Activated T-helper 17 cell treated with anti-CD3 and anti-CD28 coated beads, Interleukin-2, amount 50 U/mL, for 72 hours (primary cell): Measurements from ENCODE around the gene UVRAG. TPM values are rescaled to one million over a fixed set of nuclear protein-coding genes. Genes with fewer than 3 reads are reported as not detected.

ENCODE experiments used
- ATAC-seq: fragments of 150-1000 bp; cut with Tn5 transposase; replicated peaks from 2 replicates; pipeline ENCODE4 v1.10.0; 2021; ENCODE audit warnings: mild to moderate bottlenecking, moderate library complexity
- H3K27ac Mint-ChIP-seq: one replicate; pipeline ENCODE4 v1.8.0; 2022; ENCODE audit warnings: mixed read lengths
- H3K27me3 Mint-ChIP-seq: one replicate; pipeline ENCODE4 v1.8.0; 2022; ENCODE audit warnings: mixed read lengths
- H3K36me3 Mint-ChIP-seq: one replicate; pipeline ENCODE4 v1.8.0; 2022; ENCODE audit warnings: low read depth, mild to moderate bottlenecking, mixed read lengths
- H3K4me1 Mint-ChIP-seq: one replicate; pipeline ENCODE4 v1.8.0; 2022; ENCODE audit warnings: mixed read lengths
- H3K4me3 Mint-ChIP-seq: one replicate; pipeline ENCODE4 v1.8.0; 2022; ENCODE audit warnings: mild to moderate bottlenecking, mixed read lengths
- H3K9me3 Mint-ChIP-seq: one replicate; pipeline ENCODE4 v1.8.0; 2022; ENCODE audit warnings: mixed read lengths
- total RNA-seq, 2 donors: library from RNA; stranded (reverse); gene quantifications; one replicate each; pipeline ENCODE4 v1.2.3, GENCODE V29; 2022

UVRAG gene
- total RNA-seq, 2 donors from 2014 or later: 14.1 to 20.1 TPM

- ATAC-seq: no peak
- Mint-ChIP-seq H3K9me3 (no peaks in the 10 kb centered on the region), H3K36me3 (no peaks in the 10 kb centered on the region), H3K27me3 (no peaks in the 10 kb centered on the region), H3K4me3 (no peak overlapping the region), H3K4me1 (no peaks in the 10 kb centered on the region), H3K27ac (no peak overlapping the region)
Observed at GRCh38 chr11:75792997-75793800, 21.8 kb upstream of the UVRAG start.

GRCh38 chr11:75793966-75794365 lies 21.0 kb upstream of the UVRAG start:
- H3K27me3 Mint-ChIP-seq: no peaks in the 10 kb centered on the region
- H3K4me3 Mint-ChIP-seq: no peak overlapping the region
- no peaks in the 10 kb centered on the region for H3K36me3 Mint-ChIP-seq
- H3K4me1 Mint-ChIP-seq: no peaks in the 10 kb centered on the region
- no peak overlapping the region for H3K27ac Mint-ChIP-seq
- no peaks in the 10 kb centered on the region for H3K9me3 Mint-ChIP-seq
- no peak for ATAC-seq

GRCh38 chr11:75795276-75796090 lies 19.5 kb upstream of the UVRAG start:
- ATAC-seq: no peak
- Mint-ChIP-seq H3K9me3 (no peaks in the 10 kb centered on the region), H3K4me3 (no peak overlapping the region), H3K36me3 (no peaks in the 10 kb centered on the region), H3K4me1 (no peaks in the 10 kb centered on the region), H3K27ac (no peak overlapping the region), H3K27me3 (no peaks in the 10 kb centered on the region)

GRCh38 chr11:75796091-75796435 lies 18.9 kb upstream of the UVRAG start:
- H3K9me3 Mint-ChIP-seq: no peaks in the 10 kb centered on the region
- ATAC-seq: no peak
- no peak overlapping the region for H3K27ac Mint-ChIP-seq
- H3K4me1 Mint-ChIP-seq: no peaks in the 10 kb centered on the region
- H3K27me3 Mint-ChIP-seq: no peaks in the 10 kb centered on the region
- no peak overlapping the region for H3K4me3 Mint-ChIP-seq
- H3K36me3 Mint-ChIP-seq: no peaks in the 10 kb centered on the region

GRCh38 chr11:75797116-75797515 lies 17.9 kb upstream of the UVRAG start:
- ATAC-seq: no peak
- Mint-ChIP-seq H3K27me3 (no peaks in the 10 kb centered on the region), H3K4me3 (no peak overlapping the region), H3K4me1 (peaks cover 1% of the 10 kb centered on the region), H3K36me3 (no peaks in the 10 kb centered on the region), H3K27ac (no peak overlapping the region), H3K9me3 (no peaks in the 10 kb centered on the region)

- H3K4me1 Mint-ChIP-seq: peaks cover 5% of the 10 kb centered on the region
- no peak for ATAC-seq
- no peak overlapping the region for H3K4me3 Mint-ChIP-seq
- no peaks in the 10 kb centered on the region for H3K36me3 Mint-ChIP-seq
- H3K27me3 Mint-ChIP-seq: no peaks in the 10 kb centered on the region
- H3K27ac Mint-ChIP-seq: no peak overlapping the region
- H3K9me3 Mint-ChIP-seq: no peaks in the 10 kb centered on the region
Observed at GRCh38 chr11:75797792-75798191, 17.2 kb upstream of the UVRAG start.

GRCh38 chr11:75800136-75800675 lies 14.8 kb upstream of the UVRAG start:
- Mint-ChIP-seq H3K4me3 (no peak overlapping the region), H3K27ac (no peak overlapping the region), H3K4me1 (peaks cover 5% of the 10 kb centered on the region), H3K36me3 (no peaks in the 10 kb centered on the region), H3K9me3 (no peaks in the 10 kb centered on the region), H3K27me3 (no peaks in the 10 kb centered on the region)
- no peak for ATAC-seq

- Mint-ChIP-seq H3K27me3 (no peaks in the 10 kb centered on the region), H3K4me3 (no peak overlapping the region), H3K4me1 (peaks cover 5% of the 10 kb centered on the region), H3K27ac (no peak overlapping the region), H3K9me3 (no peaks in the 10 kb centered on the region), H3K36me3 (no peaks in the 10 kb centered on the region)
- ATAC-seq: no peak
Observed at GRCh38 chr11:75800728-75801361, 14.2 kb upstream of the UVRAG start.

- no peaks in the 10 kb centered on the region for H3K9me3 Mint-ChIP-seq
- peak; percentile 38 for ATAC-seq
- H3K4me3 Mint-ChIP-seq: no peak overlapping the region
- H3K4me1 Mint-ChIP-seq: peaks cover 5% of the 10 kb centered on the region
- H3K27ac Mint-ChIP-seq: peak overlapping the region; percentile 66
- no peaks in the 10 kb centered on the region for H3K36me3 Mint-ChIP-seq
- H3K27me3 Mint-ChIP-seq: no peaks in the 10 kb centered on the region
Observed at GRCh38 chr11:75801362-75802020, 13.5 kb upstream of the UVRAG start.

- Mint-ChIP-seq H3K27me3 (no peaks in the 10 kb centered on the region), H3K4me1 (peaks cover 5% of the 10 kb centered on the region), H3K27ac (peak overlapping the region; percentile 70), H3K4me3 (no peak overlapping the region), H3K36me3 (no peaks in the 10 kb centered on the region), H3K9me3 (no peaks in the 10 kb centered on the region)
- ATAC-seq: no peak
Observed at GRCh38 chr11:75802021-75802912, 12.7 kb upstream of the UVRAG start.

GRCh38 chr11:75802913-75803820 lies 11.8 kb upstream of the UVRAG start:
- H3K4me1 Mint-ChIP-seq: peaks cover 5% of the 10 kb centered on the region

GRCh38 chr11:75809111-75809510 lies 5.9 kb upstream of the UVRAG start:
- Mint-ChIP-seq H3K9me3 (no peaks in the 10 kb centered on the region), H3K27me3 (no peaks in the 10 kb centered on the region), H3K4me1 (no peaks in the 10 kb centered on the region), H3K27ac (no peak overlapping the region), H3K4me3 (no peak overlapping the region), H3K36me3 (no peaks in the 10 kb centered on the region)
- ATAC-seq: no peak

More at GRCh38 chr11:75802913-75803820, 11.8 kb upstream of the UVRAG start:
- Mint-ChIP-seq H3K27ac (no peak overlapping the region), H3K36me3 (no peaks in the 10 kb centered on the region), H3K4me3 (no peak overlapping the region), H3K27me3 (no peaks in the 10 kb centered on the region), H3K9me3 (no peaks in the 10 kb centered on the region)
- peak; percentile 91 for ATAC-seq

- Mint-ChIP-seq H3K27me3 (no peaks in the 10 kb centered on the region), H3K9me3 (no peaks in the 10 kb centered on the region), H3K4me3 (no peak overlapping the region), H3K27ac (no peak overlapping the region), H3K36me3 (no peaks in the 10 kb centered on the region), H3K4me1 (no peaks in the 10 kb centered on the region)
- no peak for ATAC-seq
Observed at GRCh38 chr11:75809991-75810390, 5.0 kb upstream of the UVRAG start.
